Activated naive CD8-positive, alpha-beta T cell treated with anti-CD3 and anti-CD28 coated beads, Interleukin-2, amount 50 U/mL, for 24 hours (primary cell): Measurements from ENCODE around the gene UBN1.
"Not testable (repeated sequence)": the region's sequence is repeated elsewhere in the genome, so short reads cannot be mapped to it uniquely, and the experiment has no call there.

Experiments
- ATAC-seq: fragments of 150-1000 bp; cut with Tn5 transposase; one replicate; pipeline ENCODE4 v1.10.0; 2021
- DNase-seq: peaks from one replicate; pipeline ENCODE4 v3.0.0; 2021
- H3K27ac Mint-ChIP-seq: one replicate; pipeline ENCODE4 v1.8.0; 2021; ENCODE audit warnings: mild to moderate bottlenecking, mixed read lengths
- H3K27me3 Mint-ChIP-seq: one replicate; pipeline ENCODE4 v1.8.0; 2021; ENCODE audit warnings: mixed read lengths
- H3K36me3 Mint-ChIP-seq: one replicate; pipeline ENCODE4 v1.8.0; 2021; ENCODE audit warnings: low read depth, mixed read lengths
- H3K4me1 Mint-ChIP-seq: one replicate; pipeline ENCODE4 v1.8.0; 2021; ENCODE audit warnings: mixed read lengths
- H3K4me3 Mint-ChIP-seq: one replicate; pipeline ENCODE4 v1.8.0; 2021; ENCODE audit warnings: mild to moderate bottlenecking, moderate library complexity, mixed read lengths
- H3K9me3 Mint-ChIP-seq: one replicate; pipeline ENCODE4 v1.8.0; 2021; ENCODE audit warnings: mixed read lengths

UBN1 gene

DNA sequence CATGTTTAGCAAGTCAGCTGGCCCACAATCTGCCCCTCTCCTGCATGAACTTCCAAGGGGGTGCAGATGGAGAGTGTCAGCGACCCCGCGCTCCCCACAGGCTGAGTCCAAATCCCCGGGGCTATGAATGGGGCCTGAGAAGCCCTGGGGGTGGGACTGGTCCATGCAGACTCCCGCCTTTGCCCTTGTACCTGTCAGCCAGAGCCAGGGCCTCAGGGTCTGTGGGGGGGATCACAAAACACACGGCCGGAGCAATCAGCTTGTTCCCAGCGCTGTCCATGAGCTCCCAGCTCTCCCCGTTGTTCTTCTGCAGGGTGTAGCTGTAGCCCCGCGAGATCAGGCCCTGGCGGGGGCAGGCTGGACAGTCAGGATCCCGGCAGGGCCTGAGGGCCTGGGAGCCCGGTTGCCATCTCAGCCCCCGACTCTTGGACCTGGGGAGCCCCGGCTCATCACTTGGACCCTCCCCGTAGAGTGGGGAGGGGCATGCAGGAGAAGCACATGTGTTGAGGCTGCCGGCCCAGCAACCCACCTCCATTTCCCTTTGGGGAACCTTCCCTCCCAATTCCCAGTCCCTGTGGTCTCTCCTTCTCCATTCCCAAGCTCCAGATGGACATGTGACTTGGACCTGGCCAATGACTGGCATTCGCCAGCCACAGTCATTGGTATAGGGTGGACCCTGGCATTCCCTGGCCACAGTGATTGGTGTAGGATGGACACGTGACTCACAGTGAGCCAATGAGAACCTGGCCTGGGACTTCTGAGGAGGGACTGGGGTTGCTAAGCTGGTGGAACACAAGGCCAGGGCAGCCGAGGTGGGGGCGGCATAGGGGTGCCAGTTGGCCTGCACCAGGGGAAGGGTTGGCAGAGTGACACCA lies 47.2 kb downstream of the UBN1 start:
- no peak overlapping the region for H3K4me3 Mint-ChIP-seq
- H3K9me3 Mint-ChIP-seq = no peaks in the 10 kb centered on the region
- DNase-seq = no peak
- H3K27me3 Mint-ChIP-seq = no peaks in the 10 kb centered on the region
- no peaks in the 10 kb centered on the region for H3K36me3 Mint-ChIP-seq
- H3K27ac Mint-ChIP-seq = no peak overlapping the region
- H3K4me1 Mint-ChIP-seq = no peaks in the 10 kb centered on the region
- no peak for ATAC-seq

DNA sequence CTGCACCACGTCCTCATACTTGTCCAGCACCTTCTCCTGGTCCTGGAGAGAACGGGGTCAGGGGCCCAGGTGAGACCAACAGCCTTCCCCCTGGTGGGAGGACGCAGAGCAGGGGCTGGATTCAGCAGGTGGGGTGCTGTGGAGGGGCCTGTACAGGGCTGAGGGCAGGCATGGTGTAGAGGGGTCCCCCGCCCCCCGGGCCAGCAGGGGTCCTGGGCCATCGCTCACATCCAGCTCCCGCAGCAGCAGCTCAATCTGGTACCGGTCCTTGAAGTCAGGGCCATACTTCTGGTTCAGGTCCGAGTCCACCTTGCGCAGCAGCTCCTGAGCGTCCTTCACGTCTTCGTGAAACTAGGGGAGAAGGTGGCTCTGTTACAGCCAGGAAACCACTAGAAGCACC lies 48.1 kb downstream of the UBN1 start:
- H3K36me3 Mint-ChIP-seq = no peaks in the 10 kb centered on the region
- DNase-seq (no peak), ATAC-seq (no peak)
- no peaks in the 10 kb centered on the region for H3K4me1 Mint-ChIP-seq
- H3K27ac Mint-ChIP-seq = no peak overlapping the region
- no peaks in the 10 kb centered on the region for H3K9me3 Mint-ChIP-seq
- no peaks in the 10 kb centered on the region for H3K27me3 Mint-ChIP-seq
- H3K4me3 Mint-ChIP-seq = no peak overlapping the region

DNA sequence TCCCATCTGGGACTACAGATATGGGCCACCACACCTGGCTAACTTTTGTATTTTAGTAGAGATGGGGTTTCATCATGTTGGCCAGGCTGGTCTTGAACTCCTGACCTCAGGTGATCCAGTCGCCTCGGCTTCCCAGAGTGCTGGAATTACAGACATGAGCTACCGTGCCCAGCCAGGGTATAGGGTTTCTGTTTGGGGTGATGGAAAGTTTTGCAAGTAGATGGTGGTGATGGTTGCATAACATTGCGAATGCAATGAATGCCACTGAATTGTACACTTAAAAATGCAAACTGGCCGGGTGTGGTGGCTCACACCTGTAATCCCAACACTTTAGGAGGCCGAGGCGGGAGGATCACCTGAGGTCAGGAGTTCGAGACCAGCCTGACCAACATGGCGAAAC lies 49.5 kb downstream of the UBN1 start:
- ATAC-seq, H3K36me3 Mint-ChIP-seq, H3K27ac Mint-ChIP-seq, H3K27me3 Mint-ChIP-seq, H3K4me3 Mint-ChIP-seq, H3K9me3 Mint-ChIP-seq, DNase-seq, H3K4me1 Mint-ChIP-seq: not testable (repeated sequence)

DNA sequence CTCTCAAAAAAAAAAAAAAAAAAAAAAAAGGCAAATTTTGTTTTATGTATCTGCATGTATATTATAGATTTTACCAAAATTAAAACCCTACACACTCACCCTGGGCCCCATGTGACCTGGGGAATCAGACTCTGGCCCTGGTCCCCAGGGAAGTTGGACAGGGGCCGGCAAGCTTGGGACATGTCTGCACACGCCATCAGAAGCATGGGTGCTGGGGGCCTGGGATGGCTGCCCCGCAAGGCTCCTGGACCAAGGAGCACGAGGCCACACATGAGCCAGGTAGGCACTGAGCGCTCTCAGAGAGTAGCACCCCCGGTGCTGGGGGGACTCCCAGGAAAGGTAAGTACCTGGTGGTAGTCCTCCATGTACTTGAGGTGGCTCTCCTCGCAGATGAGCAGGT lies 50.0 kb downstream of the UBN1 start:
- Mint-ChIP-seq H3K9me3 (no peaks in the 10 kb centered on the region), H3K27ac (no peak overlapping the region), H3K4me3 (no peak overlapping the region), H3K36me3 (no peaks in the 10 kb centered on the region), H3K27me3 (no peaks in the 10 kb centered on the region), H3K4me1 (no peaks in the 10 kb centered on the region)
- no peak for ATAC-seq
- DNase-seq = no peak

DNA sequence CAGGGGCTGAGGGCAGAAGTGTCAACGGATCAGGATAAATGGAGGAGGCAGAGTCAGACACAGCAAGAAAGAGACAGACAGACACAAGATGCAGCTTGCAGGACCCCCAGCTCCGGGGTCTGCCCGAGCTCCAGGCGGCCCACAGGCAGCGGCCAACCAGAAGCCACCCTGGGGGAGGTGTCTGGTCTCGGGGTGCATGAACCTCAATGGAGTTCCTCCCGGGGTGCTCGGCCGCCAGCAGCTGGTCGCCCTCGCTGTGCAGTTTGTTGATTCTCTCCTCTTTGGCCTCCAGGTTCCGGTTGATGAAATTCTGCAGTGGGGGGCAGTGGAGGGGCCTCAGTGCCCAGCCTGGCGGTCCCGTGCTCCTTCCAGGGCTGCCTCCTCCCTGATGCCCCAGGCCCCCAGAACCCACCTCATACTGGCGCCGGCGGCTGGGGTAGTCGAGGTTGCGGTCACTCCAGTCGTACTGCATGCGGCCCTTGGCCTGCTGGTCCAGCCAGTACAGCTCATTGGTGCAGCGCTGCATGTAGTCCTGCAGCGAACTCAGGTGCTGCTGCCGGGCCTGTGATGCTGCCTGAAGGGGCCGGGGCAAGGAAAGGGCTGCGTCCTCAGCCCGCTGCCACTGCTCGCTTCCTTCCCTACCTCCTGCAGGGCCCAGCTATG lies 51.7 kb downstream of the UBN1 start:
- ATAC-seq = no peak
- H3K27ac Mint-ChIP-seq = no peak overlapping the region
- no peak for DNase-seq
- no peaks in the 10 kb centered on the region for H3K36me3 Mint-ChIP-seq
- H3K4me3 Mint-ChIP-seq = no peak overlapping the region
- H3K27me3 Mint-ChIP-seq = peaks cover 3% of the 10 kb centered on the region
- H3K4me1 Mint-ChIP-seq = no peaks in the 10 kb centered on the region
- H3K9me3 Mint-ChIP-seq = no peaks in the 10 kb centered on the region

DNA sequence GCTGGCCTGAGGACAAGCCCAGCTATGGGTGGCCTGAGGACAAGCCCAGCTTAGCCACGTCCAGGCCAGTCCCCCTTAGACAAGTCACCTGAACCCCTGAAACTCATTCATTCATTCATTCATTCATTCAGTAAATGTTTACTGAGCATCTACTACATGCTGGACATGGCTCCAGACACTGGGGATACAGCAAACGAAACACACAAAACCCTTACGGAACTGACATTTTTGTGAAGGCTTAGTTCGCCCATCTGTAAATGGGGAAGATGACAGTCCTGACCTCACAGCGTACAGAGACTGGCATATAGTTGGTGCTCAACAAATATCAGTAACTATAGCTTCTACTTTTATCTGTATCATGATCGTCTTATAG lies 52.2 kb downstream of the UBN1 start:
- Mint-ChIP-seq H3K4me3 (no peak overlapping the region), H3K27me3 (peaks cover 7% of the 10 kb centered on the region), H3K27ac (no peak overlapping the region), H3K36me3 (no peaks in the 10 kb centered on the region), H3K9me3 (no peaks in the 10 kb centered on the region), H3K4me1 (no peaks in the 10 kb centered on the region)
- ATAC-seq (no peak), DNase-seq (no peak)

DNA sequence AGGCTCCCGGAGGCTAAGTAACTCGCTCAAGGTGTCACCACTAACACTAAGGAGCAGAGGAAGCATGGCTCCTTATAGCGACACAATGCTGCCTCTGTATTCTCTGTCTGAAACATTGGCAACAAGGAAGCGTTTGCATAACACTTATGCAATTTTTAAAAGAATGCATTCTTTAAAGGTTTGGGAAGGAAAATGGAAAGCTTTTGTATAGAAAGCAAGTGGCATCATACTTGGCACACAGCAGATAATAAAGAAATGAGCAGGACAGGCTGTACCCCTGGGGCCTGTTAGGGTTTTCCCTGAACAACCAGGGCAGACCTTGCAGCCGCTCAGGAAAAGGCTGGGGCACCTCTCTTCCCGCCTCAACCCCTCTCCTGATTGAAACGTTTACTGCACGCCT lies 52.8 kb downstream of the UBN1 start:
- no peak overlapping the region for H3K27ac Mint-ChIP-seq

DNA sequence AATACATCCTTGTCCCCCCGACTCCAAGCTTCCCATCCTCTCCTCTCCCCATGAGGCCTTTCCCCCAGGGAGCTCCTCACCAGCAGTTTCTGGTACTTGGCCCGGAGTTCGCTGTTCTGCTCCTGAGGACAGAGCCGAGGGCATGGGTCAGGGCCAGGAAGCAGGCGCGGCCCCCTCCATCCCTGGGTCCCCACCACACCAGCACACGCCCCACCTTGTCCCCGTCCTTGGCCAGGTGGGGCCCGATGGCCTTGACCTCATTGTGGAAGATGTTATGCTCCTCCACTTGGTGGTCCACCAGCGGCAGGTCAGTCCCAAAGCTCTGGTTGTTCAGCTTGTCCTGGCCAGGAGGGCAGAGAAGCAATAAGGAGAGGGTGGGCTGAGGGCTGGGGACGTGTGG lies 53.5 kb downstream of the UBN1 start:
- Mint-ChIP-seq H3K4me1 (no peaks in the 10 kb centered on the region), H3K36me3 (no peaks in the 10 kb centered on the region), H3K27ac (no peak overlapping the region), H3K27me3 (peaks cover 8% of the 10 kb centered on the region), H3K9me3 (no peaks in the 10 kb centered on the region), H3K4me3 (no peak overlapping the region)
- DNase-seq = no peak
- ATAC-seq = no peak

More for the DNA sequence above, 52.8 kb downstream of the UBN1 start:
- DNase-seq (no peak), ATAC-seq (no peak)
- Mint-ChIP-seq H3K27me3 (peaks cover 8% of the 10 kb centered on the region), H3K4me3 (no peak overlapping the region), H3K4me1 (no peaks in the 10 kb centered on the region), H3K36me3 (no peaks in the 10 kb centered on the region), H3K9me3 (no peaks in the 10 kb centered on the region)

DNA sequence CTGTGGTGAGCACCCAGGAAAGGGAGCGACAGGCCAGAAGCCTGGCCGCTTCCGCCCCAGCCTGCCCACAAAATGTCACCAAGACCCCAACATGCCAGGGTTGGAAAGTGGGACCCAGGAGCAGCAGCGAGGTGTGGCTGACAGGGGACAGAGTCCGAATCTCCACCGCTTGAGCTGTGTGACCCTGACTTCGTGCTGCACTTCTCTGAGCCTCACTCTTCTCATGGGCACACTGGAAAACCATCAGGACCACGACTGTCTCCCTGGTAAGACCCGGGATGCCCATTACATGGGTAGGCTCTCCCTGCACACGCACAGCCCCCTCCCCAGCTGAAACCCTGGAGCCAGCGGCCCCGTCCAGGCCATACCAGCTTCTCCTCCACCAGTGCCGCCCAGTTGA lies 54.8 kb downstream of the UBN1 start:
- no peak overlapping the region for H3K4me3 Mint-ChIP-seq
- no peak overlapping the region for H3K27ac Mint-ChIP-seq
- no peaks in the 10 kb centered on the region for H3K9me3 Mint-ChIP-seq
- no peaks in the 10 kb centered on the region for H3K4me1 Mint-ChIP-seq
- peaks cover 11% of the 10 kb centered on the region for H3K27me3 Mint-ChIP-seq
- DNase-seq = no peak
- no peak for ATAC-seq
- H3K36me3 Mint-ChIP-seq = no peaks in the 10 kb centered on the region

DNA sequence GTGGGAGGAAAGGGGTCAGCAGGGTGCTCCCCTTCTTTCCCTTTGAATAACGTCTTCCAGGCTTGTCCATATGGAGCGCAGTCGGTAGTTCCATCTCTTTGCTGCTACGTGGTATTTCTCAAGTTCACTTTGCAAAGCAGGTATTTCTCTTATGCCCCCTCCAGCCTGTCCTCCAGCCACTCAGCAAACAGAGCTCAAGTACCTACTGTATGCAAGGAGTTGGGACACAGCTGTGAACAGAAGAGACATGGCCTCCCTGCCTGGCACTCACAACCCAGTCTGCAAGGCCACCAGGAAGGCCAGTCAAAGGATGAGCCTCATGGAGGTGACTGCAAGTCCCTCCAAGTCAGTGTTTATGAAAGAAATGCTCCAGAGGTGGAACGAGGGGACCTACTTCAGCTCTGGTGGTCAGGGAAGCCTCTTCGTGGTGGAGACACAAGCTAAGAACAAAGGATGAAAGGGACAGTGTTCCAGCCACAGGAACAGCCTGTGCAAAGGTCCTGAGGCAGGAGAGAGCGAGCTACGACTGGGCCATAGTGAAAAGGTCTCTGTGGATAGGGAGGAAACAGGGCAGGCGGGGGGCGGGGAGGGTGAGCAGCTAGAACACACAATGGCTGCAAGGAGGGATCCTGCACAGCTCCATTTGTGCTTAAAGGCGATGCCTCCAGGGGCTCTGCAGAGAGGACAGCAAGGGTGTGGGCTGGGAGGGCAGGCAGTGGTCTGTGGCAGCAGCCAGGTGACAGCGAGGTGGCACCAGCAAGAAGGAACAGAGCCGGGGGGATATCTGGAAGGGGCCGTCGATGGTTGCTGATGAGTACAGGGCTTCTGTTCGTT lies 57.0 kb downstream of the UBN1 start:
- H3K27ac Mint-ChIP-seq = no peak overlapping the region
- no peak for ATAC-seq
- H3K9me3 Mint-ChIP-seq = no peaks in the 10 kb centered on the region

DNA sequence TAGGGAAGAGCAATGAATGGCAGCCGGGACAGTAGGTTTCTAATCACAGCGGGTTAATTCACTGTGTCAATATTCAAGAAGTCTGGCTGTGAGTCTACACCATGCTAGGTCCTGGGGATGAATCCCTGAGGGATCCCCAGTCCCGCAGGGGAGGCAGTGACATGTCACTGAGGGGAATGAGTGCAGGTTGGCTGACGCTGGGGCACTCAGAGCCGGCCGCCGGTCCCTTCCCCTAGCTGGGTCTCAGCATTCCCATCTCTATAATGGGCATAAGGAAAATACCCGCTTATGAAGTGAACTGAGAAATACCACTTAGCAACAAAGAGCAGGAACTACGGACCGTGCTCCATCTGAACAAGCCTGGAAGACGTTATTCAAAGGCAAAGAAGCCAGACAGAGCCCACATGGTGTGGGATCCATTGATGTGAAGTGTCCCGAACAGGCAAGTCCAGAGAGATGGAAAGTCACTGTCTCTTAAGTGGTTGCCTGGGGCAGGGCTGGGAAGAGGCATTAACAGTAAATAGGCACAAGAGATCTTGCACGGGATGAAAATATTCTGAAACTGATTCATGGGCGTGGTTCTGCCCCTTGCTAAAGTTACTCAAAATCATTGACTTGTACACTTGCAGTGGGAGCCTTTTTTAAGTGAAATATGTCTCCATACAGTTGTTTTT lies 57.8 kb downstream of the UBN1 start:
- no peak for DNase-seq
- H3K27ac Mint-ChIP-seq = no peak overlapping the region
- ATAC-seq = no peak
- no peaks in the 10 kb centered on the region for H3K4me1 Mint-ChIP-seq
- H3K4me3 Mint-ChIP-seq = no peak overlapping the region
- no peaks in the 10 kb centered on the region for H3K9me3 Mint-ChIP-seq
- H3K27me3 Mint-ChIP-seq = peaks cover 18% of the 10 kb centered on the region
- H3K36me3 Mint-ChIP-seq = no peaks in the 10 kb centered on the region

More for the DNA sequence above, 57.0 kb downstream of the UBN1 start:
- no peaks in the 10 kb centered on the region for H3K36me3 Mint-ChIP-seq
- no peak overlapping the region for H3K4me3 Mint-ChIP-seq
- H3K27me3 Mint-ChIP-seq = peaks cover 17% of the 10 kb centered on the region
- H3K4me1 Mint-ChIP-seq = no peaks in the 10 kb centered on the region
- DNase-seq = no peak

DNA sequence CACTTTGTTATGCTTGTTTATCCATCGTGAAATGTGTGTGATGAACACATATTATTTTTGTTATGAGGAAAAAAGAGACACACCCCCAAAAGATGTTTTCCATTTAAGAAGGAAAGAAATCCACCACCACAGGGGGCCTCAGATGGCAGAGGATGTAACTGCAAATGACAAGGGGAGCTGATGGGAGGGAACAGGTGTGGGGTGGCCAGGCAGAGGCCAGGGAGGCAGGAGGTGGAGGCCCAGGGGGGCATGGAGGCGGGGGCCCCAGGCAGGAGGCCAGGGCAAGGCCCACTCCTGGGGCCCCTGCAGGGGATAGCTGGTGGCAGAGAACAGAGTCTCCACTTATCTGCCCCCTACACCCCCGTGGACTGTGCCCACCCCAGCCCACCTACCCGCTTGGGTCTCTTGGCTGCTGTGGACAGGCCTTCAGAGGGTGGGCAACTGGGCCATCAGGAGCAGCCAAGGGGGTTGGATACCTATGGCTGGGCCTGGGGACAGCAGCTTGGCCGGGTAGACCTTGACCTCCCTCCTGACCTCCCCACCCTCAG lies 61.6 kb downstream of the UBN1 start:
- no peaks in the 10 kb centered on the region for H3K4me1 Mint-ChIP-seq
- DNase-seq = no peak
- H3K36me3 Mint-ChIP-seq = no peaks in the 10 kb centered on the region
- no peaks in the 10 kb centered on the region for H3K9me3 Mint-ChIP-seq
- no peak for ATAC-seq
- peaks cover 18% of the 10 kb centered on the region for H3K27me3 Mint-ChIP-seq
- no peak overlapping the region for H3K27ac Mint-ChIP-seq
- H3K4me3 Mint-ChIP-seq = no peak overlapping the region

DNA sequence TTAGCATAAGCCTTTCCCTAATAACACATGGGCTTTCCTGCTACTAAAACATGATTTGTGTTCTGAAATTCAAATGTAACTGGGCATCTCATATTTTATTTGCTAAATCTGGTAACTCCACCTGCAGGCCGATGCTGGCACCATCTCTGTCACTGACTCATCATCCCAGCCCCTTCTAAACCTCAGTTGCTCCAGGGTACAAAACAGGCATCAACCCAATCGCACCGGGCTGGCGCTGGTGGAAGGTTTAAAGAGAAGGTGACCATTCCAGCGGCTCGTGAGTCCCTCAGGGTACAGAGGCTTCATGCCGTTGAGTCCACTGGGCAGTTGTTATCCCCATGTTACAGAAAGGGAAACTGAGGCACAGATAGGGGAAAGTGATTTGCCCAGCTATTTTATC lies 62.5 kb downstream of the UBN1 start:
- no peak for ATAC-seq

DNA sequence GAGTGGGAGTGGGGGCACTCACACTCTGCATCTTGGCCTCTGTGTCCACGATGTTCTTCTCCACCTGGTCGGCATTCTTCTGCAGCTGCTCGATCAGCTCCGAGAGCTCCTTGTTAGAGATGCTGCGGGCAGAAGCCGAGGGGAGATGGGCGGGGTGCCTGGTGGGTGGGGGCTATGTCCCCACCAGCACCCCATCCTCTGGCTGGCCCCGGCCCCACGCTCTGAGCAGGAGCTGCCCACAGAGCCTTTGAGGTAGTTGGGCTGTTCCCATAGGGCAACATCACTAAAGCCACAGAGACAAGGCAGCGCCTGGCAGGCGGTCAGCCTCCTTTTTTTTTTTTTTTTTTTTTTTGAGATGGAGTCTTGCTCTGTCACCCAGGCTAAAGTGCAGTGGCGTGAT lies 63.5 kb downstream of the UBN1 start:
- H3K4me3 Mint-ChIP-seq = no peak overlapping the region
- H3K36me3 Mint-ChIP-seq = no peaks in the 10 kb centered on the region
- no peaks in the 10 kb centered on the region for H3K4me1 Mint-ChIP-seq
- DNase-seq (no peak), ATAC-seq (no peak)
- H3K9me3 Mint-ChIP-seq = no peaks in the 10 kb centered on the region
- peaks cover 13% of the 10 kb centered on the region for H3K27me3 Mint-ChIP-seq
- no peak overlapping the region for H3K27ac Mint-ChIP-seq

More for the DNA sequence above, 62.5 kb downstream of the UBN1 start:
- Mint-ChIP-seq H3K27ac (no peak overlapping the region), H3K36me3 (no peaks in the 10 kb centered on the region), H3K27me3 (peaks cover 13% of the 10 kb centered on the region), H3K9me3 (no peaks in the 10 kb centered on the region), H3K4me1 (no peaks in the 10 kb centered on the region), H3K4me3 (no peak overlapping the region)
- no peak for DNase-seq
